HCT116 (cell line): ENCODE results near the gene PADI4. TPM values are rescaled to one million over a fixed set of nuclear protein-coding genes. Genes with fewer than 3 reads are reported as not detected.

ENCODE experiments used
- ATAC-seq: fragments of 200-7000 bp; cut with Tn5 transposase; 2 replicates; pipeline ENCODE4 v1.9.1; 2020; ENCODE audit warnings: mild to moderate bottlenecking, moderate library complexity
- BruUV-seq: library from RNA; stranded (reverse); fragments of 400-500 nt; replicated peaks from 2 replicates; lab custom pipeline; 2021; lab: Mats Ljungman, UMichigan
- CTCF ChIA-PET: fragments of 300-600 bp; sonication (Branson Sonifier 250); formaldehyde crosslinking; loops from one replicate; lab custom pipeline; 2021; ENCODE audit warnings: antibody characterized with exemption; lab: Charles Lee
- POLR2A ChIA-PET: fragments of 300-600, 350-600 bp; sonication (Branson Sonifier 250); formaldehyde crosslinking; loops from one replicate; lab custom pipeline; 2021; ENCODE audit warnings: antibody characterized with exemption; lab: Charles Lee
- RAD21 ChIA-PET, 2 experiments: fragments of 300-600 bp; sonication (Branson Sonifier 250); formaldehyde crosslinking; loops; one replicate each; lab custom pipeline; 2023; ENCODE audit warnings: low total read pairs in 2 of 2; ENCODE audit not compliant: uncharacterized antibody in 2 of 2, unreplicated experiment in 2 of 2, low non-redundant PET in 1 of 2; lab: Charles Lee
- DNase-seq: peaks from one replicate; pipeline ENCODE4 v3.0.0-alpha.2; 2010; ENCODE audit warnings: low read depth, low spot score
- H2AFZ ChIP-seq: fragments of 200-600 bp; shearing (Covaris generic), sonication (generic); 2 replicates; pipeline ENCODE4 v1.6.1; 2017; ENCODE audit warnings: low read depth, mixed run types, mixed read lengths, antibody characterized with exemption, low read length; ENCODE audit not compliant: poor library complexity, severe bottlenecking
- H3K27ac ChIP-seq: 2 replicates; pipeline ENCODE4 v1.5.1; 2012; ENCODE audit warnings: low read depth, low read length
- H3K27me3 ChIP-seq: fragments of 200-600 bp; sonication (generic); 2 replicates; pipeline ENCODE4 v1.6.1; 2016; ENCODE audit warnings: mixed run types, low read length, mixed read lengths; ENCODE audit not compliant: insufficient read depth
- H3K36me3 ChIP-seq, 2 experiments: fragments of 200-500 bp in 1 of 2; fragments of 200-600 bp in 1 of 2; sonication (Bioruptor generic) in 1 of 2; sonication (generic) in 1 of 2; 2 replicates each; pipeline versions ENCODE4 v1.5.1 to v1.6.1; 2014 to 2016; ENCODE audit warnings: low read length in 2 of 2, inconsistent platforms in 1 of 2, mixed read lengths in 1 of 2, mixed run types in 1 of 2; ENCODE audit not compliant: insufficient read depth in 2 of 2, control insufficient read depth in 1 of 2
- H3K4me1 ChIP-seq, 2 experiments: fragments of 200-600 bp in 1 of 2; sonication (generic) in 1 of 2; 2 replicates each; pipeline versions ENCODE4 v1.5.1 to v1.6.1; 2012 to 2017; ENCODE audit warnings: low read length in 2 of 2, inconsistent platforms in 1 of 2, mild to moderate bottlenecking in 1 of 2, mixed read lengths in 1 of 2, mixed run types in 1 of 2, moderate library complexity in 1 of 2; ENCODE audit not compliant: insufficient read depth in 2 of 2, control insufficient read depth in 1 of 2
- H3K4me2 ChIP-seq: fragments of 200-600 bp; sonication (generic); 2 replicates; pipeline ENCODE4 v1.6.1; 2017; ENCODE audit warnings: mixed run types, low read length, mixed read lengths
- H3K4me3 ChIP-seq, 2 experiments: fragments of 200-600 bp in 1 of 2; sonication (generic) in 1 of 2; replicated peaks in 1 of 2; 2 replicates each; pipeline ENCODE4 v1.5.1; 2011 to 2016; ENCODE audit warnings: low read length in 2 of 2, control low read depth in 1 of 2, low read depth in 1 of 2, mild to moderate bottlenecking in 1 of 2, mixed read lengths in 1 of 2, mixed run types in 1 of 2
- H3K79me2 ChIP-seq: fragments of 200-600 bp; sonication (generic); 2 replicates; pipeline ENCODE4 v1.6.1; 2017; ENCODE audit warnings: mild to moderate bottlenecking, mixed run types, low read length, moderate library complexity, mixed read lengths; ENCODE audit not compliant: insufficient read depth
- H3K9ac ChIP-seq: fragments of 200-600 bp; sonication (generic); 2 replicates; pipeline ENCODE4 v1.6.1; 2016; ENCODE audit warnings: low read length, mixed read lengths
- H3K9me2 ChIP-seq: fragments of 200-600 bp; sonication (generic), shearing (Covaris generic); 2 replicates; pipeline ENCODE4 v1.6.1; 2017; ENCODE audit warnings: mixed run types, mild to moderate bottlenecking, moderate library complexity; ENCODE audit not compliant: insufficient read depth
- H3K9me3 ChIP-seq, 2 experiments: fragments of 200-500 bp in 1 of 2; fragments of 200-600 bp in 1 of 2; sonication (Bioruptor generic) in 1 of 2; sonication (generic) in 1 of 2; 2 replicates each; pipeline ENCODE4 v1.6.1; 2014 to 2017; ENCODE audit warnings: low read length in 2 of 2, mixed read lengths in 2 of 2, inconsistent platforms in 1 of 2, low read depth in 1 of 2, mild to moderate bottlenecking in 1 of 2, mixed run types in 1 of 2, moderate library complexity in 1 of 2; ENCODE audit not compliant: control insufficient read depth in 1 of 2, insufficient read depth in 1 of 2
- H4K20me1 ChIP-seq: fragments of 200-600 bp; sonication (generic), shearing (Covaris generic); 2 replicates; pipeline ENCODE4 v1.6.1; 2017; ENCODE audit warnings: mixed run types, mild to moderate bottlenecking, moderate library complexity; ENCODE audit not compliant: insufficient read depth
- EGR1 ChIP-seq: IDR thresholded peaks from 2 replicates; pipeline ENCODE4 v1.6.1; 2012; ENCODE audit warnings: low read depth
- ELF1 ChIP-seq: IDR thresholded peaks from 2 replicates; pipeline ENCODE4 v1.6.1; 2012; ENCODE audit warnings: low read depth, borderline replicate concordance
- EZH2phosphoT487 ChIP-seq: fragments of 200-600 bp; IDR thresholded peaks from 2 replicates; pipeline ENCODE4 v1.6.1; 2018; ENCODE audit warnings: antibody characterized with exemption, borderline replicate concordance
- FOSL1 ChIP-seq: IDR thresholded peaks from 2 replicates; pipeline ENCODE4 v1.6.1; 2012; ENCODE audit warnings: low read depth
- JUND ChIP-seq: IDR thresholded peaks from 2 replicates; pipeline ENCODE4 v1.6.1; 2012
- POLR2A ChIP-seq: IDR thresholded peaks from 2 replicates; pipeline ENCODE4 v1.7.0; 2011; ENCODE audit warnings: borderline replicate concordance; ENCODE audit not compliant: insufficient read depth, insufficient read length; ENCODE audit errors: extremely low read depth
- POLR2AphosphoS5 ChIP-seq: IDR thresholded peaks from 2 replicates; pipeline ENCODE4 v1.6.1; 2011; ENCODE audit warnings: mild to moderate bottlenecking, low read depth, low read length, moderate library complexity
- SIN3A ChIP-seq: IDR thresholded peaks from 2 replicates; pipeline ENCODE4 v1.6.1; 2012; ENCODE audit warnings: low read depth
- SP1 ChIP-seq: IDR thresholded peaks from 2 replicates; pipeline ENCODE4 v1.6.1; 2012; ENCODE audit warnings: low read depth
- intact Hi-C: fragments of 100-400 bp; cut with micrococcal nuclease; formaldehyde crosslinking; loops from 2 replicates; pipeline ENCODE4 v1.10.0; 2022
- total RNA-seq: library from RNA; stranded (reverse); gene quantifications from one replicate; pipeline ENCODE4 v1.2.1, GENCODE V29; 2021; ENCODE audit not compliant: unreplicated experiment

The PADI4 gene
- total RNA-seq, 1 experiment from 2014 or later, result 0.44 TPM

DNA sequence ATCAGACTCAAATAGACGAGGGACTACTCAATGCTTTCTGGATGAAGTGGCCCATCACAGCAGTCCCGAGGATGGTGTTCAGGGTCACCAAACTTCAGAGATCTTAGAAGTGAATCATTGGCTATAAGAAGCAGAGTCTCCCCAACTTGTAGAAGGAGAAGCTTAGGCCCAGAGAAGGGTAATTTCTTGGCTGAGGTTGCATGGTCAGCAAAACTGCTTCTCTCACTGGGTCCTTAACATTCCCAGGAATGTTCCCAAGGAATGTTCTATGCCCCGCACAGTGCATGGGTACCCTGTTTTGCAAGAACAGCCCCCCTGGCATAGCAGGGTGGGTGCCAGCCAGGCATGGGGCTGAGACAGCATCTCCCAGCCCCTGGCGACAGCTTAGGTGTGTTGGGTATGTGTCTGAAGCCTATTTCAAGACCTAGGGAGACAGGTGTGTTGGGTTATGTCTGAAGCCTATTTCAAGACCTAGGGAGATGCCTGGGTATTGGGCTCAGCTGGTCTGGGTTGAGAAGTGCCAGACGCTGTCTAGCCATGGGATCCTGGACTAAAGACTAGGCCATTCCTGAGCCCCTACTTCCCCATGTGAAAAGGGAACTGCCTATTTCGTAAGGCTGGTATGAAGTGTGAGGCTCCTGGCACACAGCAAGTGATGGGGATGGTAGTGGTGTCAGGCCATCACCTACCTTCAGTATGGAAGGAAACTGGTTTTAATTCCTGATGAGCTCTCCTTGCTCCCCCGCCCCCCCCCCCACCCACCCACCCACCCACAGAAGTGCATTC lies 90.1 kb downstream of the PADI4 start (continued):
- no peak for TF ChIP-seq EGR1

DNA sequence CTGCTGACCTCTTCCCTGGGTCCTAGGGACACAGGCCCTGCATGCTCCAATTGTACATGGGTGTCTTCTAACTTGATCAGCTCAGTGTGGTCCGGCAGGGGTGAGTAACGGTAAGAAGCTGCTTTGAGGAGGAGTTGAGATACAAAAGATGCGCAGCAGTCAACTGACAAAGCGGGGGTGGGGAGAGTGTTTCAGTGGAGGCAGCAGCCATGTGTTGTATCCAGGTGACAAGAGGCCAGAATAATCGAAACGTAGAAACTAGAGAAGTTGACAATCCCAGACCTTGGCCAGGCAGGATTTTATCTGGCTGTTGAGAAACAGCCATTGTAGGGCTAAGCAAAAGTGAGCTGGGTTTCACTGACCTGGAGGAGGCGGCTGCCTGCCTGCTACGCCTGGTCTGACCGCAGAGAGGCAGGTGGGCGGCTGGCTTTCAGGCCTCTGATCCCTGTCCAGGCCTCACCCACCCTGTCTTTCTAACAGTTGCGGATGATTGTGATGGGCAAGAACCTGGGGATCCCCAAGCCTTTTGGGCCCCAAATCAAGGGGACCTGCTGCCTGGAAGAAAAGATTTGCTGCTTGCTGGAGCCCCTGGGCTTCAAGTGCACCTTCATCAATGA lies 92.8 kb downstream of the PADI4 start:
- DNase-seq (no peak), ATAC-seq (no peak)
- H3K4me2 ChIP-seq, result no peak overlapping the region
- H3K9me2 ChIP-seq, result no peaks in the 10 kb centered on the region
- no peaks in the 10 kb centered on the region for H4K20me1 ChIP-seq
- no peaks in the 10 kb centered on the region for H3K4me1 ChIP-seq
- intact Hi-C loops, result no loop called here
- H3K79me2 ChIP-seq, result no peaks in the 10 kb centered on the region
- ChIA-PET CTCF (no interaction called here), RAD21 (no interaction called here), POLR2A (no interaction called here)
- no peaks in the 10 kb centered on the region for H3K36me3 ChIP-seq
- H3K27me3 ChIP-seq, result no peaks in the 10 kb centered on the region
- BruUV-seq, result no TSS peak
- H3K4me3 ChIP-seq, result no peak overlapping the region
- TF ChIP-seq EZH2phosphoT487, result no peak
- no peak for TF ChIP-seq SP1
- TF ChIP-seq FOSL1, result no peak
- TF ChIP-seq POLR2A, result no peak
- no peaks in the 10 kb centered on the region for H3K9me3 ChIP-seq
- no peak overlapping the region for H3K9ac ChIP-seq
- H2AFZ ChIP-seq, result no peak overlapping the region
- H3K27ac ChIP-seq, result no peak overlapping the region

DNA sequence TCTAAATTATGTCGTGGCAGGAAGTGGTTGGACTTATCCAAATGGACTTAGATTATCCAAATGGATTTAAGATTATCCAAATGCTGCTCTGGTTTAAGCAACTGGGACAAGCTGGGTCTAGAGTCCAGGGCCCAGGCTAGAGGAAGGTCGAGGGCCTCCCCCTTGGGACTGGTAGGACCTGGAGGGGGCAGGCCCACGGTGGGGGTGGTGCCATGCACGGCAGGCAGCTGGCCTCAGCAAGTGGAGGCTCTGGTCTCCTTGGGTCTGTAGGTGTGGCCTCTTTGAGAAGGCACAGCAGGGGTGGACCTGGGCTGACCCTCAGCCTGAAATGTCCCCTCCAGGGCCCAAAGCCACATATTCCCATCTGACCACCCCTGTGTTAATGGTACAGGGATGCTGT lies 93.8 kb downstream of the PADI4 start:
- H3K9me2 ChIP-seq, result no peaks in the 10 kb centered on the region
- no peak overlapping the region for H3K9ac ChIP-seq
- RAD21 ChIA-PET, result no interaction called here
- no peaks in the 10 kb centered on the region for H3K4me1 ChIP-seq
- H2AFZ ChIP-seq, result no peak overlapping the region
- no peak overlapping the region for H3K4me2 ChIP-seq
- intact Hi-C loops, result no loop called here
- no peaks in the 10 kb centered on the region for H3K27me3 ChIP-seq
- H3K4me3 ChIP-seq, result no peak overlapping the region
- no peak overlapping the region for H3K27ac ChIP-seq
- no peaks in the 10 kb centered on the region for H4K20me1 ChIP-seq
- no peaks in the 10 kb centered on the region for H3K79me2 ChIP-seq
- DNase-seq (no peak), ATAC-seq (no peak)
- no peaks in the 10 kb centered on the region for H3K36me3 ChIP-seq
- BruUV-seq, result no TSS peak
- CTCF ChIA-PET, result no interaction called here
- H3K9me3 ChIP-seq, result no peaks in the 10 kb centered on the region
- POLR2A ChIA-PET, result no interaction called here
- TF ChIP-seq SP1 (no peak), POLR2AphosphoS5 (no peak), EZH2phosphoT487 (no peak), ELF1 (no peak), SIN3A (no peak), JUND (no peak)
